Aorta (tissue), 4 donors: ENCODE measurements around the gene UBE4B. TPM values are rescaled to one million over a fixed set of nuclear protein-coding genes. Genes with fewer than 3 reads are reported as not detected.

Experiments
- microRNA-seq, 2 donors: library from miRNA; unstranded; fragments of <30 nt; microRNA quantifications; one replicate each; pipeline ENCODE4 v1.2.0, GENCODE V29; 2020
- polyA plus RNA-seq, 2 donors: library from polyadenylated mRNA; stranded (reverse); fragments of 200-250 nt; gene quantifications; one replicate each; pipeline ENCODE4 v1.2.3, GENCODE V29; 2013
- total RNA-seq, 2 donors: library from RNA; stranded (reverse); fragmentation: NEBNext Ultra II Directional; extraction: Animal tissue kit (Norgen Biotek cat#: 25700); gene quantifications; one replicate each; pipeline ENCODE4 v1.2.1, GENCODE V29; 2021
- donor health status: healthy with polysubstance abuse.
- donor health status: Bipolar disorder and iron deficiency.
- donor health status: DM: no; HTN: no; CAD: no.
- donor health status: DM: yes; HTN: yes; CAD: no.

Gene UBE4B
- total and polyA plus RNA-seq, 4 donors = 11.6 to 54.8 (median 38.4) TPM

Small RNA genes lying within 50 kb of the gene (microRNA-seq; reads per million reads assigned to microRNA genes)
- gene MIR1273D = 0 reads per million in 2 donors

Other genes with a start within 250 kb of the UBE4B start
- 100 to 1,000 TPM in 1 of 2 donors, 10 to 100 TPM in 1; 85.3 to 113 TPM for gene CLSTN1, start 209.0 kb upstream of the UBE4B start, total RNA-seq
- gene CLSTN1, start 209.0 kb upstream of the UBE4B start, polyA plus RNA-seq = 10 to 100 TPM; 17.0 to 63.3 TPM
- 10 to 100 TPM; 17.5 to 18.8 TPM for gene CTNNBIP1, start 122.7 kb upstream of the UBE4B start, total RNA-seq
- 10 to 100 TPM in 1 of 2 donors, 1 to 10 TPM in 1; 8.4 to 11.1 TPM for gene CTNNBIP1, start 122.7 kb upstream of the UBE4B start, polyA plus RNA-seq
- 10 to 100 TPM; 25.8 to 30.7 TPM for gene LZIC, start 89.6 kb upstream of the UBE4B start, total RNA-seq
- gene LZIC, start 89.6 kb upstream of the UBE4B start, polyA plus RNA-seq = 10 to 100 TPM; 14.7 to 23.4 TPM
- gene NMNAT1, start 89.5 kb upstream of the UBE4B start, total RNA-seq = 10 to 100 TPM in 1 of 2 donors, 1 to 10 TPM in 1; 5.7 to 11.2 TPM
- gene NMNAT1, start 89.5 kb upstream of the UBE4B start, polyA plus RNA-seq = 1 to 10 TPM; 3.3 to 4.5 TPM
- 10 to 100 TPM in 1 of 2 donors, 1 to 10 TPM in 1; 7.6 to 30.2 TPM for gene RBP7, start 35.7 kb upstream of the UBE4B start, total RNA-seq
- gene RBP7, start 35.7 kb upstream of the UBE4B start, polyA plus RNA-seq = 10 to 100 TPM in 1 of 2 donors, 1 to 10 TPM in 1; 3.9 to 35.1 TPM
- gene KIF1B, start 177.6 kb downstream of the UBE4B start, total RNA-seq = 10 to 100 TPM; 60.0 to 67.6 TPM
- 10 to 100 TPM in 1 of 2 donors, 1 to 10 TPM in 1; 7.4 to 10.2 TPM for gene KIF1B, start 177.6 kb downstream of the UBE4B start, polyA plus RNA-seq